NCI-H510A treated with DMSO at 0.1 percent for 48 hours (cell line): ENCODE results near the gene SMAD6.

ENCODE experiments used
- DNase-seq: peaks from one replicate; lab custom pipeline; 2025; lab: John Stamatoyannopoulos, UW

The SMAD6 gene

GRCh38 chr15:66702035-66702786 is at the start of gene SMAD6:
Gene SMAD6, plus strand, starts transcription at chr15:66702236. Its CDS starts 1,023 bp downstream, at chr15:66703259.
- DNase-seq: peak; percentile 68

- DNase-seq: no peak
Observed at GRCh38 chr15:66652806-66653205, 49.2 kb upstream of the SMAD6 start.

GRCh38 chr15:66653398-66653797 is 48.6 kb upstream of the SMAD6 start:
- DNase-seq: no peak

GRCh38 chr15:66653852-66654251 is 48.2 kb upstream of the SMAD6 start:
- no peak for DNase-seq

GRCh38 chr15:66654361-66654738 is 47.7 kb upstream of the SMAD6 start:
- no peak for DNase-seq

- no peak for DNase-seq
Observed at GRCh38 chr15:66654739-66655375, 47.2 kb upstream of the SMAD6 start.

GRCh38 chr15:66655511-66655910 is 46.5 kb upstream of the SMAD6 start:
- no peak for DNase-seq

- no peak for DNase-seq
Observed at GRCh38 chr15:66655997-66656396, 46.0 kb upstream of the SMAD6 start.

- DNase-seq: no peak
Observed at GRCh38 chr15:66657185-66658020, 44.6 kb upstream of the SMAD6 start.

- DNase-seq: no peak
Observed at GRCh38 chr15:66658044-66658443, 44.0 kb upstream of the SMAD6 start.

- no peak for DNase-seq
Observed at GRCh38 chr15:66658855-66659254, 43.2 kb upstream of the SMAD6 start.

- DNase-seq: no peak
Observed at GRCh38 chr15:66659384-66659783, 42.7 kb upstream of the SMAD6 start.

- DNase-seq: no peak
Observed at GRCh38 chr15:66661432-66662096, 40.5 kb upstream of the SMAD6 start.

GRCh38 chr15:66662522-66662921 is 39.5 kb upstream of the SMAD6 start:
- DNase-seq: no peak

GRCh38 chr15:66663664-66664063 is 38.4 kb upstream of the SMAD6 start:
- no peak for DNase-seq

- DNase-seq: no peak
Observed at GRCh38 chr15:66670175-66670574, 31.9 kb upstream of the SMAD6 start.

GRCh38 chr15:66670762-66671580 is 31.1 kb upstream of the SMAD6 start:
- peak; percentile 35 for DNase-seq

- DNase-seq: no peak
Observed at GRCh38 chr15:66672867-66673266, 29.2 kb upstream of the SMAD6 start.

- DNase-seq: no peak
Observed at GRCh38 chr15:66673410-66674322, 28.4 kb upstream of the SMAD6 start.

GRCh38 chr15:66674756-66675155 is 27.3 kb upstream of the SMAD6 start:
- DNase-seq: no peak
